ENCODE results near the gene CCR5AS.
"Not testable (repeated sequence)": the region's sequence is repeated elsewhere in the genome, so short reads cannot be mapped to it uniquely, and the experiment has no call there.

Gene CCR5AS

GRCh38 chr3:46398186-46398955 lies 8.5 kb downstream of the CCR5AS start:
- TF ChIP-seq CTCF (IDR thresholded peaks at IDR 0.05; ENCODE audit: control insufficient read depth, insufficient read depth, low read depth, low read length, missing control alignments) = no peak
- no peak for DNase-seq (ENCODE audit: low read depth)
- H3K4me3 ChIP-seq (ENCODE audit: control insufficient read depth, low read depth, low read length) = no peak overlapping the region

DNA sequence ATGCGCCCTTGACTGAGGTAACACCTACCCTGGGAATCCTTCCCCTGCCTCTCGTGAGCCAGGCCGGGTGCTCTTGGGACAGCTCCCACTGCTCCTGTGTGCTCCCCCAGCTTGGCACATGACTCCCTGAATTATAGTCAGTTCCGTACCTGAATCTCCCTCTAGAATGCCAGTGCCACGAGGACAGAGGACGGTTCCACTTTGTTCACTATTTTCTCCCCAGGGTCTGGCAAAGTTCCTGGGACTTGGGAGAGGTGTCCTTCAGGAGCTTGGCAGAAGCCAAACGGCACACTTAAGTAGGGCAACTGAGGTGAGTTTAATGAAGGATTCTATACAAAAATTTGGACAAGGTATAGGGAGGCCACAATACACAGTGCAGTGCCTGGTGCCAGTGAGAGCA lies 9.8 kb downstream of the CCR5AS start:
- DNase-seq (ENCODE audit: low read depth) = no peak
- H3K4me3 ChIP-seq (ENCODE audit: control insufficient read depth, low read depth, low read length) = no peak overlapping the region
- no peak for TF ChIP-seq CTCF (IDR thresholded peaks at IDR 0.05; ENCODE audit: control insufficient read depth, insufficient read depth, low read depth, low read length, missing control alignments)

DNA sequence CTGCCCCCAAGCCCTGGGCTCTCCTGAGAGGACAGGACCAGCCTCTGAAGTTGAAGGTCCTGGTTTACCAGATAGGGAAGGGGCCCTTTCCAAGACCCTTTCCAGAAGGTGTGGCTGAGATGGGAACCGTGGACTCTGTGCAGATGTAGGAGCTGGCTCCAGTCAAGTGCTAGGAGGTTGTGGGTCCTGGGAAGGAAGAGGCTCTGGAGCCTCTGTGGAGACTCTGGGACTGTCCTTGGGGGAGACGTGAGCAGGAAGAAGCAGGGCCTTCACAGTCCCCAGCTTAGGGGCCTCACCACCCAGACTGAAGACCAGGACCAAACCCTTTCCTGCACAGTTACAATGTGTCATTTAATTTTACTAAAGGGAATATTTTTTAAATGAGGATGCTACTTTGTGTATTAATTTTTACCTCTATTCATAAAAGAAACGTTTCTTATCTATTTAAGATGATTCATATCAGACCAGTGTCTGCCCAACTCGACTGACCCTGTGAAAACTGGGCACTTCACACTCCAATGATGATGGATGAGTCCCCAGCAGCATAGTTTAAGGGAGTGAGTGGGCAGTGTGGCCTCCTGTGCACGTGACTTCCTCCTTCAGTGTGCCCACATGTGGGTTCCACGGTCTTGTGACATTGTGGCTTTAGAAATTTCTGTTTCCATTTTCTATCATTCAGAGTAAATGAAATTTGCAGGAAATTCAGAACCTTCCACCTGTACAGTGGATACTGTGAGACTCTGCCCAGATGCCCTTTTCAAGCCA lies 10.9 kb downstream of the CCR5AS start:
- no peak for DNase-seq (ENCODE audit: low read depth)
- no peak for TF ChIP-seq CTCF (IDR thresholded peaks at IDR 0.05; ENCODE audit: control insufficient read depth, insufficient read depth, low read depth, low read length, missing control alignments)
- no peak overlapping the region for H3K4me3 ChIP-seq (ENCODE audit: control insufficient read depth, low read depth, low read length)

DNA sequence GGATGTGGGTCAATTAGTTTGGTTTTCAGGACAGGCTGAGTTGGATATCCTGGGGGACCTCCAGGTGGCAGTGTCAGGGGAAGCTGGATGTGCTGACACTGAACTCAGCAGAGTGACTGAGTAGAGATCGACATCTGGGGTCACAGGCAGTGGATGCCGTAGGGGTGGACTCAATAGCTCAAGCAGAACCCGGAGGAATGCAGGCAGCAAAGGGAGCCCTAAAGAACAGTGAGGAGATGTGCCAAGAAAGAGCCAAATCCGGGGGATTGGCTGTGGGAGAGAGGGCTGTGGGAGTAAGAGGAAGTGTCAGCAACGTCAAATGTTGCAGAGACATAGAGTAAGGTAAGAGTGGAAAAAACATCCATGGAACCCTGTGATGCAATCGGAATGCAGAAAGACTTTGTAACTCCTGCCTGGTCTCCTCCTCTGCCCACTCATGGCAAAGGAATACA lies 11.6 kb downstream of the CCR5AS start:
- TF ChIP-seq CTCF (IDR thresholded peaks at IDR 0.05; ENCODE audit: control insufficient read depth, insufficient read depth, low read depth, low read length, missing control alignments) = no peak
- no peak overlapping the region for H3K4me3 ChIP-seq (ENCODE audit: control insufficient read depth, low read depth, low read length)

DNA sequence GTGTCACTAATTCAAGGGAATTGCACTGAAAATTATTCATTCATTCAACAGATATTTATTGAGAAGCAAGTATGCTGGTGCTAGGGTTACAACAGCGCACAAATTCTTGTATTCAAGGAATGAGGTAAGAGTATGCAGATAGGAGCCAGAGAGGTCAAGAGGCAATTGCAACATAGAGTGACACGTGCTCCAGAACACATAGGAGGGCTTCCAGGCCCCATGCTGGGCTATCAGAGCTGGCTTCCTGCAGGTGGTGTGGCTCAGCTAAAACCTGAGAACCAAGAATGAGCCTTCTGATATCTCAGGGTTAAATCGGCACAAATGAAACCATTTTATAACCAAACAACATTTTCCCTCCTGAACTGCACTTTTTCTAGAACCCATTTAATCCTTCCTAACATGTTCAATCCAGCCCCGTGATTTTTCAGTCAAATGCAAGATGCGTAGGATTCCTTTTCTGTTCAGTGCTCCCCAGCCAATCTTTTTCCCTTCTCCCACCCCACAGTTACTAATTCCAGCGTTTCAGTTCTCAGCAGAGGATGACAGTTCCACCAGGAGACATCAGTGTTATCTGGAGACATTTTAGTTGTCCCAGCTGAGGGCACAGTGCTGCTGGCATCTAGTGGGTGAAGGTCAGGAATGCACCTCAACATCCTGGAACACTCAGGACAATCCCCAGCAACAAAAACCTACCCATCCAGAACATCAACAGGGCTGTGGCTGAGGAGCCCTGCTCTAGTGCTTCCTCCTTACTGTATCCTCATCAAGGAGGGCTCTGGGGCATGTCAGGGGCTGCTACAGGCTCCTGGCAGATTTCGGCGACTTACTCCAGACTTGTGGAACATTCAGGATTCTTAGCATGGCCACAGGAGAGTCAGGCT lies 13.1 kb downstream of the CCR5AS start:
- no peak overlapping the region for H3K4me3 ChIP-seq (ENCODE audit: control insufficient read depth, low read depth, low read length)
- DNase-seq (ENCODE audit: low read depth) = no peak
- TF ChIP-seq CTCF (IDR thresholded peaks at IDR 0.05; ENCODE audit: control insufficient read depth, insufficient read depth, low read depth, low read length, missing control alignments) = no peak

More for the DNA sequence above, 11.6 kb downstream of the CCR5AS start:
- no peak for DNase-seq (ENCODE audit: low read depth)

- no peak for DNase-seq (ENCODE audit: low read depth)
- no peak overlapping the region for H3K4me3 ChIP-seq (ENCODE audit: control insufficient read depth, low read depth, low read length)
- no peak for TF ChIP-seq CTCF (IDR thresholded peaks at IDR 0.05; ENCODE audit: control insufficient read depth, insufficient read depth, low read depth, low read length, missing control alignments)
Measured at GRCh38 chr3:46393011-46393410, 13.9 kb downstream of the CCR5AS start.

- H3K4me3 ChIP-seq (ENCODE audit: control insufficient read depth, low read depth, low read length); DNase-seq (ENCODE audit: low read depth): not testable (repeated sequence)
Measured at GRCh38 chr3:46391526-46391925, 15.3 kb downstream of the CCR5AS start.

Measured in AG09309 (cell line).